ENCODE measurements around the gene RNASEH1. TPM values are rescaled to one million over a fixed set of nuclear protein-coding genes. Genes with fewer than 3 reads are reported as not detected.

RNASEH1 gene
- total and polyA plus RNA-seq, 2 of the 8 experiments (the other 6 are each of a cell fraction or from before 2014, with no cell fraction given): 11.7 to 42.7 TPM

- Histone ChIP-seq H2BK5ac (ENCODE audit: low read depth, low read length) (no peak overlapping the region), H4K20me1 (replicated peaks in 1 of 2; ENCODE audit: control insufficient read depth in 1 of 2, insufficient read depth in 2 of 2, low read length in 2 of 2) (peaks cover 2 to 8% of the 10 kb centered on the region in 2 experiments), H3K4me1 (replicated peaks in 1 of 4; ENCODE audit: control insufficient read depth in 3 of 4, insufficient read depth in 4 of 4, low read length in 3 of 4) (no peaks in the 10 kb centered on the region), H2BK15ac (ENCODE audit: low read length) (no peak overlapping the region), H3K4me2 (ENCODE audit: insufficient read depth in 1 of 2, low read depth in 2 of 2, low read length in 2 of 2) (no peak overlapping the region), H3K4me3 (ENCODE audit: extremely low read depth in 1 of 4, insufficient read depth in 2 of 4, low read depth in 3 of 4, low read length in 4 of 4) (no peak overlapping the region), H3K9me3 (ENCODE audit: insufficient read depth in 2 of 2, low read depth in 1 of 2, low read length in 1 of 2) (no peaks in the 10 kb centered on the region), H2AK5ac (ENCODE audit: low read depth, low read length) (no peak overlapping the region), H3K27me3 (replicated peaks in 1 of 4; ENCODE audit: control insufficient read depth in 3 of 4, extremely low read depth in 1 of 4, insufficient read depth in 3 of 4, low read length in 3 of 4) (no peaks in the 10 kb centered on the region), H3K23me2 (ENCODE audit: low read depth, low read length) (no peaks in the 10 kb centered on the region; the same call in 1 of the 2 replicates), H3K79me2 (ENCODE audit: control insufficient read depth in 1 of 2, insufficient read depth in 2 of 2, low read length in 2 of 2) (peaks cover 0 to 6% of the 10 kb centered on the region in 2 experiments; a peak in 2 of 4 replicates), H2BK120ac (replicated peaks; ENCODE audit: low read depth, low read length) (no peak overlapping the region), H3K27ac (ENCODE audit: low read depth, low read length) (no peak overlapping the region), H3K18ac (ENCODE audit: extremely low read depth, low read length) (no peak overlapping the region), H3K36me3 (ENCODE audit: control insufficient read depth in 2 of 4, insufficient read depth in 4 of 4, low read length in 3 of 4) (peaks cover 30 to 73% (median 58%) of the 10 kb centered on the region in 4 experiments), H3K4ac (replicated peaks; ENCODE audit: insufficient read length, low read depth, low read length) (no peak overlapping the region), H3K9ac (replicated peaks in 1 of 4; ENCODE audit: extremely low read depth in 1 of 4, low read depth in 3 of 4, low read length in 3 of 4) (no peak overlapping the region), H2BK12ac (ENCODE audit: low read depth, low read length) (no peak overlapping the region), H3K23ac (ENCODE audit: insufficient read length) (no peak overlapping the region), H3K56ac (replicated peaks; ENCODE audit: insufficient read length, low read depth, low read length) (no peak overlapping the region), H3K79me1 (ENCODE audit: low read depth, low read length) (peaks cover 5% of the 10 kb centered on the region; the same call in 1 of the 2 replicates), H4K91ac (replicated peaks; ENCODE audit: insufficient read length, low read length) (no peak overlapping the region), H3K14ac (ENCODE audit: insufficient read length) (no peak overlapping the region), H2AFZ (ENCODE audit: low read length) (no peak overlapping the region), H4K8ac (ENCODE audit: extremely low read depth, insufficient read depth, low read length) (no peak overlapping the region), H4K5ac (ENCODE audit: insufficient read length, low read depth, low read length) (no peak overlapping the region), H2BK20ac (ENCODE audit: low read length) (no peak overlapping the region)
- DNase-seq (ENCODE audit: low read depth in 1 of 2, low spot score in 2 of 2) (no peak), FAIRE-seq (no peak)
- CTCF ChIA-PET (ENCODE audit: partially characterized antibody): interaction anchor here (0.6 to 1.1 kb wide), 5 partner anchors 9 to 137 kb away, joined by 3 to 6 read pairs (median 3); no protein-coding TSS in a partner anchor
- 89% methylated on average over 6 of the region's 6 CpGs; no CpG with 5 or more reads in 1 of the 2 experiments for WGBS, 2 experiments (ENCODE audit: extremely low coverage in 1 of 2, insufficient coverage in 1 of 2, insufficient read length in 1 of 2, insufficient replicate concordance in 2 of 2, low coverage in 1 of 2, low lambda C conversion rate in 2 of 2, missing lambda C conversion rate in 1 of 2)
- POLR2A ChIA-PET (ENCODE audit: partially characterized antibody): interaction anchor here (0.7 to 4.3 kb wide), 7 partner anchors 10 to 70 kb away, joined by 3 to 35 read pairs (median 4); partner anchors contain the start of gene RNASEH1
- TF ChIP-seq POLR2A (IDR thresholded peaks at IDR 0.05; ENCODE audit: control extremely low read depth in 1 of 2, low read depth in 2 of 2, low read length in 2 of 2) (no peak), RXRA (IDR thresholded peaks at IDR 0.05; ENCODE audit: insufficient read depth, low read depth, low read length) (no peak), HDAC2 (IDR thresholded peaks at IDR 0.05; ENCODE audit: borderline replicate concordance in 1 of 2, low read depth in 2 of 2, low read length in 2 of 2) (no peak), POU5F1 (IDR thresholded peaks at IDR 0.05; ENCODE audit: low read depth, low read length) (no peak), CBX5 (IDR thresholded peaks at IDR 0.05; ENCODE audit: low read depth, low read length) (no peak), GTF2F1 (IDR thresholded peaks at IDR 0.05; ENCODE audit: borderline replicate concordance, low read depth, low read length) (no peak), BRCA1 (IDR thresholded peaks at IDR 0.05; ENCODE audit: low read depth, low read length) (no peak), YY1 (IDR thresholded peaks at IDR 0.05; ENCODE audit: low read depth, low read length) (no peak), JUN (IDR thresholded peaks at IDR 0.05; ENCODE audit: low read depth, low read length) (no peak), ASH2L (IDR thresholded peaks at IDR 0.05; ENCODE audit: low read length) (no peak), SAP30 (IDR thresholded peaks at IDR 0.05; ENCODE audit: insufficient read depth, insufficient replicate concordance, low read length) (no peak), JUND (IDR thresholded peaks at IDR 0.05; ENCODE audit: low read length) (no peak), CBX8 (IDR thresholded peaks at IDR 0.05; ENCODE audit: borderline replicate concordance, low read depth, low read length) (no peak), CREB1 (IDR thresholded peaks at IDR 0.05) (no peak)
Observed at GRCh38 chr2:3543023-3543683, 15.0 kb downstream of the RNASEH1 start.

Data from H1 (cell line).